Stomach (tissue), 4 donors: ENCODE measurements around the gene TMEM258.

Experiments
- POLR2A ChIP-seq, 4 donors: fragments of 450-650 bp; IDR thresholded peaks; one replicate each; pipeline ENCODE4 v1.6.1; 2016; ENCODE audit warnings: antibody characterized with exemption in 4 of 4, control low read depth in 2 of 4, mild to moderate bottlenecking in 1 of 4, moderate library complexity in 1 of 4
- POLR2AphosphoS5 ChIP-seq, 3 donors: sonication (generic); formaldehyde crosslinking; IDR thresholded peaks; one replicate each; pipeline ENCODE4 v1.6.1; 2016; ENCODE audit warnings: antibody characterized with exemption in 3 of 3
- TF ChIP-seq, protein P1 (sequence below), 7 experiments: fragments of 450-650 bp in 4 of 7; fragments of 200-600 bp in 3 of 7; sonication (generic) in 3 of 7; IDR thresholded peaks; one replicate each; pipeline ENCODE4 v1.5.1; 2016 to 2019; ENCODE audit warnings: antibody characterized with exemption in 7 of 7, control low read depth in 2 of 7, mild to moderate bottlenecking in 1 of 7

- TF ChIP-seq POLR2A (IDR thresholded peaks at IDR 0.05) (no peak), POLR2AphosphoS5 (IDR thresholded peaks at IDR 0.05) (no peak)
- TF ChIP-seq, protein P1, sequence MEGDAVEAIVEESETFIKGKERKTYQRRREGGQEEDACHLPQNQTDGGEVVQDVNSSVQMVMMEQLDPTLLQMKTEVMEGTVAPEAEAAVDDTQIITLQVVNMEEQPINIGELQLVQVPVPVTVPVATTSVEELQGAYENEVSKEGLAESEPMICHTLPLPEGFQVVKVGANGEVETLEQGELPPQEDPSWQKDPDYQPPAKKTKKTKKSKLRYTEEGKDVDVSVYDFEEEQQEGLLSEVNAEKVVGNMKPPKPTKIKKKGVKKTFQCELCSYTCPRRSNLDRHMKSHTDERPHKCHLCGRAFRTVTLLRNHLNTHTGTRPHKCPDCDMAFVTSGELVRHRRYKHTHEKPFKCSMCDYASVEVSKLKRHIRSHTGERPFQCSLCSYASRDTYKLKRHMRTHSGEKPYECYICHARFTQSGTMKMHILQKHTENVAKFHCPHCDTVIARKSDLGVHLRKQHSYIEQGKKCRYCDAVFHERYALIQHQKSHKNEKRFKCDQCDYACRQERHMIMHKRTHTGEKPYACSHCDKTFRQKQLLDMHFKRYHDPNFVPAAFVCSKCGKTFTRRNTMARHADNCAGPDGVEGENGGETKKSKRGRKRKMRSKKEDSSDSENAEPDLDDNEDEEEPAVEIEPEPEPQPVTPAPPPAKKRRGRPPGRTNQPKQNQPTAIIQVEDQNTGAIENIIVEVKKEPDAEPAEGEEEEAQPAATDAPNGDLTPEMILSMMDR (IDR thresholded peaks at IDR 0.05): no peak
These were observed 27.8 kb upstream of the TMEM258 start for GRCh38 chr11:61820174-61820573.
